ENCODE data around the gene MCTP1. TPM values are rescaled to one million over a fixed set of nuclear protein-coding genes. Genes with fewer than 3 reads are reported as not detected.
A peak's percentile ranks its signal among the peaks of the same experiment; 100 is the strongest.

Gene MCTP1
- total RNA-seq, 2 experiments from 2014 or later = not detected

DNA sequence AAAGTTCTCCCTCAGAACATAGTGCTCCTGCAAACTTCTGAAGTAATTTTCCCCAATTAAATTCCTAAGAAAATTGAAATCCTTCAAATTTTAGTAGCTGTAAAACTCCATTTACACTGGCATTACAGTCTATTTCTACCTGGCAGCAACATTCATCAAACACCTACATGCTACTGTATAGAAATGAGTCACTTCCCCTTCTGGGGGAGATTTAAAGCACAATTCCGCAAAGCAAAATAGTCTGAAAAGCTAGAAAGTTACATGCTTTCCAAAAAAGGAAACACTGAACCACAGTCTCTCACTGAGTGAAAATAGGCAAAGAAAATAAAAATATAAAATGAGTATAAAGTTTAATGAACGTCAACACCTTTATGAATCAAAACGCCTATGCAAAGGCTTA, 43.3 kb downstream of the MCTP1 start:
- no peak for DNase-seq (ENCODE audit: low spot score)
- Histone ChIP-seq H2AFZ (ENCODE audit: low read length) (no peak overlapping the region), H4K20me1 (ENCODE audit: insufficient read depth, low read length) (no peaks in the 10 kb centered on the region), H3K9me2 (ENCODE audit: insufficient read depth, low read length) (no peaks in the 10 kb centered on the region), H3K36me3 (ENCODE audit: insufficient read depth, low read length) (no peaks in the 10 kb centered on the region), H3K4me1 (ENCODE audit: insufficient read depth, low read length, poor library complexity, severe bottlenecking) (no peaks in the 10 kb centered on the region), H3K9me3 (ENCODE audit: low read length) (no peaks in the 10 kb centered on the region), H3K4me2 (ENCODE audit: low read length) (no peak overlapping the region), H3K4me3 (ENCODE audit: low read depth, low read length, poor library complexity, severe bottlenecking) (no peak overlapping the region), H3K79me2 (ENCODE audit: insufficient read depth, low read depth, low read length) (no peaks in the 10 kb centered on the region), H3K27ac (ENCODE audit: low read depth, low read length, poor library complexity, severe bottlenecking) (no peak overlapping the region)
- ChIA-PET CTCF (ENCODE audit: unreplicated experiment) (no interaction called here), POLR2A (no interaction called here)
- intact Hi-C loops (cut with micrococcal nuclease; ENCODE audit: unreplicated experiment) = no loop called here
- TF ChIP-seq, protein P1, sequence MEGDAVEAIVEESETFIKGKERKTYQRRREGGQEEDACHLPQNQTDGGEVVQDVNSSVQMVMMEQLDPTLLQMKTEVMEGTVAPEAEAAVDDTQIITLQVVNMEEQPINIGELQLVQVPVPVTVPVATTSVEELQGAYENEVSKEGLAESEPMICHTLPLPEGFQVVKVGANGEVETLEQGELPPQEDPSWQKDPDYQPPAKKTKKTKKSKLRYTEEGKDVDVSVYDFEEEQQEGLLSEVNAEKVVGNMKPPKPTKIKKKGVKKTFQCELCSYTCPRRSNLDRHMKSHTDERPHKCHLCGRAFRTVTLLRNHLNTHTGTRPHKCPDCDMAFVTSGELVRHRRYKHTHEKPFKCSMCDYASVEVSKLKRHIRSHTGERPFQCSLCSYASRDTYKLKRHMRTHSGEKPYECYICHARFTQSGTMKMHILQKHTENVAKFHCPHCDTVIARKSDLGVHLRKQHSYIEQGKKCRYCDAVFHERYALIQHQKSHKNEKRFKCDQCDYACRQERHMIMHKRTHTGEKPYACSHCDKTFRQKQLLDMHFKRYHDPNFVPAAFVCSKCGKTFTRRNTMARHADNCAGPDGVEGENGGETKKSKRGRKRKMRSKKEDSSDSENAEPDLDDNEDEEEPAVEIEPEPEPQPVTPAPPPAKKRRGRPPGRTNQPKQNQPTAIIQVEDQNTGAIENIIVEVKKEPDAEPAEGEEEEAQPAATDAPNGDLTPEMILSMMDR (conservative IDR thresholded peaks at IDR 0.05; ENCODE audit: low read length) = no peak
- no peak for TF ChIP-seq EZH2phosphoT487 (IDR thresholded peaks at IDR 0.05; ENCODE audit: borderline replicate concordance, low read depth, low read length)
- BruUV-seq (replicated peaks) = no TSS peak

DNA sequence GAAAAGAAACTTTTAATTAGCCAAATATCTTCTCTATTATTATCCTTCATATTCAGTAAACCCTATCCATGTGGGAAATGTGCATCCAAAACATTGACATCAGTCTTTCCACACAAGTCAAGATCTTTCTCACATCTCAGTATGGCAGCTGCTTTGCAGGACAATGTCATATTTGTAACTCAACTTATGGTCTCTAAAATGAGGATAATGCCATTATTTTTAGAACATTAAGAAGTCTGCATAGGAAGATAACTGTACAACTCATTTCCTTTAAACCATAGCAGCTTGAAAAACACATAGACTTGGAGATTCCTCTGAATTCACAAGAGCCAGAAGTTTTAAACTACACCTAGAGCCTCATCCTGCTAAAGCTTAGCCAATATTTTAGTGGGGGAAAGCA, 43.7 kb downstream of the MCTP1 start:
- H3K9me2 ChIP-seq (ENCODE audit: insufficient read depth, low read length) = no peaks in the 10 kb centered on the region
- TF ChIP-seq, protein P1 (conservative IDR thresholded peaks at IDR 0.05; ENCODE audit: low read length) = no peak
- H2AFZ ChIP-seq (ENCODE audit: low read length) = no peak overlapping the region
- BruUV-seq (replicated peaks) = no TSS peak
- H3K4me1 ChIP-seq (ENCODE audit: insufficient read depth, low read length, poor library complexity, severe bottlenecking) = no peaks in the 10 kb centered on the region
- no peak for DNase-seq (ENCODE audit: low spot score)
- intact Hi-C loops (cut with micrococcal nuclease; ENCODE audit: unreplicated experiment) = no loop called here
- POLR2A ChIA-PET = no interaction called here
- H3K79me2 ChIP-seq (ENCODE audit: insufficient read depth, low read depth, low read length) = no peaks in the 10 kb centered on the region
- H3K9me3 ChIP-seq (ENCODE audit: low read length) = no peaks in the 10 kb centered on the region
- H3K27ac ChIP-seq (ENCODE audit: low read depth, low read length, poor library complexity, severe bottlenecking) = no peak overlapping the region
- H3K4me3 ChIP-seq (ENCODE audit: low read depth, low read length, poor library complexity, severe bottlenecking) = no peak overlapping the region
- no peak overlapping the region for H3K4me2 ChIP-seq (ENCODE audit: low read length)
- no peaks in the 10 kb centered on the region for H3K36me3 ChIP-seq (ENCODE audit: insufficient read depth, low read length)
- CTCF ChIA-PET (ENCODE audit: unreplicated experiment) = no interaction called here
- H4K20me1 ChIP-seq (ENCODE audit: insufficient read depth, low read length) = no peaks in the 10 kb centered on the region

GRCh38 chr5:95238560-95239325, 46.2 kb downstream of the MCTP1 start:
- TF ChIP-seq EZH2phosphoT487 (IDR thresholded peaks at IDR 0.05; ENCODE audit: borderline replicate concordance, low read depth, low read length) = no peak
- TF ChIP-seq, protein P1 (conservative IDR thresholded peaks at IDR 0.05; ENCODE audit: low read length) = peak; percentile 38; the same call in 1 of the 2 replicates
- ChIA-PET CTCF (ENCODE audit: unreplicated experiment) (no interaction called here), POLR2A (interaction anchor here (0.7 kb wide), 1 partner anchor 18 kb away, joined by 3 read pairs; no protein-coding TSS in a partner anchor)
- Histone ChIP-seq H4K20me1 (ENCODE audit: insufficient read depth, low read length) (no peaks in the 10 kb centered on the region), H3K9me3 (ENCODE audit: low read length) (no peaks in the 10 kb centered on the region), H3K79me2 (ENCODE audit: insufficient read depth, low read depth, low read length) (no peaks in the 10 kb centered on the region), H2AFZ (ENCODE audit: low read length) (no peak overlapping the region), H3K27ac (ENCODE audit: low read depth, low read length, poor library complexity, severe bottlenecking) (no peak overlapping the region), H3K4me2 (ENCODE audit: low read length) (no peak overlapping the region), H3K4me1 (ENCODE audit: insufficient read depth, low read length, poor library complexity, severe bottlenecking) (no peaks in the 10 kb centered on the region), H3K9me2 (ENCODE audit: insufficient read depth, low read length) (no peaks in the 10 kb centered on the region), H3K4me3 (ENCODE audit: low read depth, low read length, poor library complexity, severe bottlenecking) (no peak overlapping the region), H3K36me3 (ENCODE audit: insufficient read depth, low read length) (no peaks in the 10 kb centered on the region)
- intact Hi-C loops (cut with micrococcal nuclease; ENCODE audit: unreplicated experiment) = no loop called here
- BruUV-seq (replicated peaks) = no TSS peak
- no peak for DNase-seq (ENCODE audit: low spot score)
